Activated CD8-positive, alpha-beta T cell treated with anti-CD3 and anti-CD28 coated beads for 36 hours (primary cell): ENCODE measurements around the gene LHX8. TPM values are rescaled to one million over a fixed set of nuclear protein-coding genes. Genes with fewer than 3 reads are reported as not detected.

Experiments used
- ATAC-seq: fragments of 200-7000 bp; cut with Tn5 transposase; one replicate; pipeline ENCODE4 v1.10.0; 2021; ENCODE audit warnings: mild to moderate bottlenecking, moderate library complexity
- CTCF ChIA-PET: fragments of 350-600 bp; sonication (Branson Sonifier 250); formaldehyde crosslinking; loops from one replicate; lab custom pipeline; 2021; ENCODE audit warnings: antibody characterized with exemption; lab: Charles Lee
- POLR2A ChIA-PET: fragments of 350-600 bp; sonication (Branson Sonifier 250); formaldehyde crosslinking; loops from one replicate; lab custom pipeline; 2021; ENCODE audit warnings: antibody characterized with exemption; lab: Charles Lee
- DNase-seq: peaks from one replicate; pipeline ENCODE4 v3.0.0-alpha.2; 2020
- H3K27ac Mint-ChIP-seq: one replicate; pipeline ENCODE4 v1.8.0; 2021; ENCODE audit warnings: mild to moderate bottlenecking, mixed read lengths
- H3K27me3 Mint-ChIP-seq: one replicate; pipeline ENCODE4 v1.8.0; 2021; ENCODE audit warnings: mixed read lengths
- H3K36me3 Mint-ChIP-seq: one replicate; pipeline ENCODE4 v1.8.0; 2021; ENCODE audit warnings: low read depth, mixed read lengths
- H3K4me1 Mint-ChIP-seq: one replicate; pipeline ENCODE4 v1.8.0; 2021; ENCODE audit warnings: low read depth, mixed read lengths
- H3K4me3 Mint-ChIP-seq: one replicate; pipeline ENCODE4 v1.8.0; 2021; ENCODE audit warnings: mild to moderate bottlenecking, moderate library complexity, mixed read lengths
- H3K9me3 Mint-ChIP-seq: one replicate; pipeline ENCODE4 v1.8.0; 2021; ENCODE audit warnings: mixed read lengths
- CTCF ChIP-seq: fragments of 200-600 bp; IDR thresholded peaks from one replicate; pipeline ENCODE4 v1.8.0; 2022; ENCODE audit warnings: antibody characterized with exemption, mild to moderate bottlenecking
- intact Hi-C: fragments of 100-400 bp; cut with micrococcal nuclease; formaldehyde crosslinking; loops from one replicate; pipeline ENCODE4 v1.10.0; 2022
- total RNA-seq, 2 experiments: library from RNA; stranded (reverse); gene quantifications; one replicate each; pipeline ENCODE4 v1.2.3, GENCODE V29; 2021

LHX8 gene
- total RNA-seq, 2 experiments from 2014 or later, result not detected

- no peak overlapping the region for H3K4me3 Mint-ChIP-seq
- H3K4me1 Mint-ChIP-seq, result peaks cover 9% of the 10 kb centered on the region
- POLR2A ChIA-PET, result no interaction called here
- peaks cover 87% of the 10 kb centered on the region for H3K27me3 Mint-ChIP-seq
- H3K27ac Mint-ChIP-seq, result no peak overlapping the region
- TF ChIP-seq CTCF, result no peak
- intact Hi-C loops, result no loop called here
- peaks cover 4% of the 10 kb centered on the region for H3K36me3 Mint-ChIP-seq
- CTCF ChIA-PET, result no interaction called here
- ATAC-seq, result no peak
- DNase-seq, result no peak
- H3K9me3 Mint-ChIP-seq, result peaks cover 10% of the 10 kb centered on the region
Measured at GRCh38 chr1:75129983-75130789, 4.0 kb upstream of the LHX8 start.

- Mint-ChIP-seq H3K27ac (no peak overlapping the region), H3K9me3 (peaks cover 6% of the 10 kb centered on the region), H3K4me3 (no peak overlapping the region), H3K27me3 (peaks cover 93% of the 10 kb centered on the region), H3K4me1 (peaks cover 11% of the 10 kb centered on the region), H3K36me3 (peaks cover 4% of the 10 kb centered on the region)
- ATAC-seq (no peak), DNase-seq (no peak)
- TF ChIP-seq CTCF, result no peak
- intact Hi-C loops, result no loop called here
- CTCF ChIA-PET, result no interaction called here
- POLR2A ChIA-PET, result no interaction called here
Measured at GRCh38 chr1:75130865-75131564, 3.2 kb upstream of the LHX8 start.

DNA sequence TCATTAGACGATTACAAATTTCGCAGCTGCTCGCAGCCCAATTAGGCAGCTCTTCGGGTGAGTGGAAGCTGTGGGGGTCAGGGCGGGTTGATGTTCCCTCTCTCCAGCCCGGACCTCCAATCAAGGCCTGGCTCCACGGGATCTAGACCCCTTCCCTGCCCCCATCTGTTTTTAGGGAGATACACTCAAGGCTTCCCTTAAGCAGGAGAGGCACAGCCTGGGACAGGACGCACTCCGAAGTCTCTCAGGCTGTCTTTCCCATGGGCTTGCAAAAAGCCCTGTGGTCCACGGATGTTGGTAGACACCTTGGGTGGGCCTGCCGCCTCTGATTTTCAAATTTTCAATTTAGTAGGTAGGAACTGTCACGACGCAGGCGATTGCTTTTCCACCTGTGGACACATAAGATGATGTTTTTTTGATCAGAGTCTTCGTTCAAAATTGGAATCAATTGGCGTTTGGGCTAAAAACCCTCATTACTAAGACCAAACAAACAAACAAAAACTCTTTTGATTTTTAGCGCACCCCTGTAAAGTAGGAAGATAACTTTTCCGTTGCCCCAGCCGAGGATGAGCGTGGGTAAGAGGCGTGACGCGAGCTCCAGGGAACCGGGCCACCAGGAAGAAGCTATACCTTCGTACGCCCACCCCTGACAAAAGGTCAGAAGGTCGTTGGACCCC, 2.5 kb upstream of the LHX8 start:
- intact Hi-C loops, result no loop called here
- no peak for ATAC-seq
- Mint-ChIP-seq H3K27ac (no peak overlapping the region), H3K4me3 (no peak overlapping the region), H3K27me3 (peaks cover 94% of the 10 kb centered on the region), H3K9me3 (peaks cover 6% of the 10 kb centered on the region), H3K36me3 (peaks cover 4% of the 10 kb centered on the region), H3K4me1 (peaks cover 11% of the 10 kb centered on the region)
- CTCF ChIA-PET, result no interaction called here
- DNase-seq, result no peak
- TF ChIP-seq CTCF, result no peak
- POLR2A ChIA-PET, result no interaction called here

DNA sequence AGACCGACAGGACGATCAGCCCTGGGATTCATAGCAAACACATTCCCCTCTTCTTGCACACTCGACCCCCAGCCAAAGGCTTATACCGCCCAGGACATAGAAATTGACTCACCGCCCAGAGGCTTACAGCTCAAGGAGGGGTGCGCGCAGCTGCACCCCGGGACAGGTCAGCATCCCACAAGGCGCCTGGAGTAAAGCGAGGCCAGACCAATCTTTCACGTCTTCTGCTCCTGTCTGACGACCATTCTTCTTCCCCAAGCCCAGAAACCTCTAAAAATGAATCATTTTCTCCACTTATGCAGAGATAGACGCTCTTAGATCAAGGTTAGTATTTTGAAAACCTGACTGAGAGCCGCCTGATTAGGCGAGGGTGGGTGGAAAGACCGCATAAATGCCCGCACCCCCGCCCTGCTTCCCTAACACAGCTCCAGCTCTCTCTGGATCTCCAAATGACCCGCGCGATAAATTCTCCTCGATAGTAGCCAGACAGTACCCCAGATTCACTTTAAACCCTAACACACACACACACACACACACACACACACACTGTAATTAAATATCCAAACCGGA, 1.9 kb upstream of the LHX8 start:
- Mint-ChIP-seq H3K4me3 (no peak overlapping the region), H3K27ac (no peak overlapping the region), H3K27me3 (peaks cover 93% of the 10 kb centered on the region), H3K36me3 (peaks cover 4% of the 10 kb centered on the region), H3K4me1 (peaks cover 11% of the 10 kb centered on the region), H3K9me3 (peaks cover 5% of the 10 kb centered on the region)
- ChIA-PET CTCF (no interaction called here), POLR2A (no interaction called here)
- intact Hi-C loops, result no loop called here
- DNase-seq (no peak), ATAC-seq (no peak)
- TF ChIP-seq CTCF, result no peak
